GM21515 (cell line): ENCODE data around the gene TSPAN5.

Source experiments
- ATAC-seq: cut with Tn5 transposase; IDR thresholded peaks from one replicate; pipeline ENCODE4 v1.9.1; 2021; ENCODE audit not compliant: unreplicated experiment

Gene TSPAN5

DNA sequence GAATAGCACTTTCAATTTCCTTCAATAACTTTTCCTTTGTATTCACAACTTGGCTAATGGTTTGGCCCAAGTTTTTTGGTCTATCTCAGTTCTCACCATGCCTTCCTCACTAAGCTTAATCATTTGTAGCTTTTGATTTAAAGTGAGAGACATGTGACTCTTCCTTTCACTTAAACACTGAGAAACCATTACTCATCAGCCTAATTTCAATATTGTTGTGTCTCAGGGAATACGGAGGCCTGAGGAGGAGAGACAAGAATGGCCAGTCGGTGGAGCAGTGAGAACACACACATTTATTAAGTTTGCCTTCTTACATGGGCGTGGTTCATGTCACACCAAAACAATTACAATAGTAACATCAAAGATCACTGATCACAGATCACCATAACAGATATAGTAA is 56.7 kb downstream of the TSPAN5 start:
- no peak for ATAC-seq

DNA sequence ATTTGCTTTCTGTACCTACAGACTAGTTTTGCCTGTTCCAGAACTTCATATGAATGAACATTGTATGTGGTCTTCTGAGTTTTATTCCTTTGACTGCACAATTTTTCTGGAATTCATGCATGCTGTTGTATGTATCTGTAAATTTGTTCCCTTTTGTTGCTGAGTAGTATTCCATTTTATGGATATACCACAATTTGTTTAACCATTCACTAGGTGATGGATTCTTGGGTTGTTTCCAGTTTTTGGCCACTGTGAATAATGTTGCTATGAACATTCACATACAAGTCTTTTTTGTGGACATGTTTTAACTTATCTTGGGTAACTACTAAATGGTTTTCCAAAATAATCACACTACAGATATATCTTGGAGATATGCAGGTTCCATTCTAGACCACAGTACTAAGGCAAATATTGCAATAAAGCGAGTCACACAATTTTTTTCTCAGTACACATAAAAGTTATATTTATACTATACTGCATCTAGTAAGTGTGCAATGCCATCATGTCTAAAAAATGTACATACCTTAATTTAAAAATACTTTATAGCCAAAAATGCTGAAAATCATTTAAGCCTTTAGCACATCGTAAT is 58.7 kb downstream of the TSPAN5 start:
- no peak for ATAC-seq

DNA sequence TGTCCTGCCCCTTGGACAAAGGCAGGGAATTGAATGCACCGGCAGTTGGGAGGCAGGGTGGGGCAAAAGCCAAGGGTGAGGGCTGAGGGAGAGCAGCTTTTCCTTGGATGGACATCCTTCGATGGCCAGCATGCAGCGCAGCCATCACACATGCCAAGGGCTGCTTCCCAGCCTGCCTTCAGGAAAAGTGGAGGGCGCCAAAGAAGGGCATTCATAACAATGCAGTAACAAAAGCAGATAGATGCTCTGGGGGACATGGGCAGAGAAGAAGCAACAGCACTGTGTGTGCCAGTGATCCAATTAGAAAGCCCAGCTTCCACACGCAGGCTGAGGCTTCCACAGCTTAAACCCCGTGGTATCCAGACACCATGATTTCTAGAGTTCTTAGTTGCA is 71.5 kb downstream of the TSPAN5 start:
- no peak for ATAC-seq

DNA sequence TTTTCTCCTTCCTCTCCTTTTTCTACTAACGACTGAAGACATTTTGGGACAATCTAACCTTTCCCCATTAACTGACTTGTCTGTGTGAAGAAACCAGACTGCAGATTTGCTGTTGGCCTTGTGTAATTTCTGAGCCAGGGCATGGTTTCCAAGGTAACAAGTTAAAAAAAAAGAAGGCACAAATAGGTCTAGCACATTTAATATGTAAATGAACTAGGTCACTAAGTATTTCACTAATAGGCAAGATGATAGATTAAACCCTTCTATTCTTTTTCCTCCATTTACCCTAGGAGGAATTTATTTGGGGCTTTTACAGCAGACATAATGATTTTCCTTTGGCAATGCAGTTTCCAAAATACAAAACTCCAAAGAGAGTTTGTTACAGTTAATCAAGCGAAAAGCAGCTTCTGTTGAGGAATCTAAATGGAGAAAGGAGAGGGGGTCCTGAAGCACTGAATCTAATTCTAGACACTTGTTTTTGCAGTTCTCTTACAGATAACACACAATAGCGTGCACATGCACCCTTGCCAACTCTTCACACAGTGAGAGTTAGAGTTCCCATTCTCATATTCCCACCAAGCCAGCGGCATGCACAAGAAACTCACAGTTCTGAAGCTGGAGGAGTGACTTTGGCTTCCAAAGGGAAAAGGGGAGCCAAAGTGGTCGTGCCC is 72.0 kb downstream of the TSPAN5 start:
- no peak for ATAC-seq

DNA sequence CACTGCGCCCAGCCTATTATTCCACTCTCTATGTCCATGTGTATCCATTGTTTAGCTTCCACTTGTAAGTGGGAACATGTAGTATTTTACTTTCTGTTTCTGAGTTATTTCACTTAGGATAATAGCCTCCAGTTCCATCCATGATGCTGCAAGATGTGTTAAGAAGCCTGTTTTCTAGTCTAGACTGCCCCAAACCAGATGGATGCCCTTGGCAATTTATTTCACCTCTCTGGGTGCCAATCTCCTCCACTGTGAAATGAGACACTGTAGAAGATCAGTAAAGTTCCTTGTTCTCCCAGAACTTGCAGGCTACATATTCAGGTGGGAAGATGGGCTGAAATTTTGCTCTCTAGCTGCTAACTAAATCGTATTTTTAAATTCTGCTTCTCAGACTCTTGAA is 72.8 kb downstream of the TSPAN5 start:
- ATAC-seq = no peak

DNA sequence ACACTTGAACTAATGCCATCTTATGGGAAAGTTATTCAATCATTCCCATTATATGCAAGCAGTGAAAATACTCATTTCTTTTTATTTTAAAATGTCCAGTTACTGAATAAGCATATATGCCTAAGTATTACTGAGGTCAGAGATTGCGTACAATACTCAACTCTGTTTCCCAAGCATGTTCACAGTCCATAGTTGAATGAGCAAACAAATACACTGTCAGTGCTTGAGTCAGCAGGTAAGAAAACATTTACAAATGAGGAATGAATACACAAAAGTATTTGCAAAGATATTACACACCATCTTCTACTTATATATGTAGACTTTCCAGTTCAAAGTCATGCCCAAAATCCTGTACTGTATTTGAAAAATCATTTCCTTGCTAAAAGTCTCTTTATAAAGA is 74.1 kb downstream of the TSPAN5 start:
- no peak for ATAC-seq

DNA sequence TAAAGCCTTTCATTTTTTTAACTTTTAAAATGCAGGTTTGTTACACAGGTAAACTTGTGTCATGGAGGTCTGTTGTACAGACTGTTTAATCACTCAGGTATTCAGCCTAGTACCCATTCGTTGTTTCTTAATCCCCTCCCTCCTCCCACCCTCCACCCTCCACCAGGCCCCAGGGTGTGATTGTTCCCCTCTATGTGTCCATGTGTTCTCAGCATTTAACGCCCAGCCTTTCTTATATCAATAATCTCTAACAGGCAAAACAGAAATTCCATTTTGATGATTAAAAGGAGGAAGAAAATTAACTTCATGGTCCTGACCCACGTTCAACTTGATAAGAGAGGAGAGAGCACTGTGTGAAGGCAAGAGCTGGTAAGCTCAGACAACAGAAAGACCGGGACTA is 75.1 kb downstream of the TSPAN5 start:
- no peak for ATAC-seq

DNA sequence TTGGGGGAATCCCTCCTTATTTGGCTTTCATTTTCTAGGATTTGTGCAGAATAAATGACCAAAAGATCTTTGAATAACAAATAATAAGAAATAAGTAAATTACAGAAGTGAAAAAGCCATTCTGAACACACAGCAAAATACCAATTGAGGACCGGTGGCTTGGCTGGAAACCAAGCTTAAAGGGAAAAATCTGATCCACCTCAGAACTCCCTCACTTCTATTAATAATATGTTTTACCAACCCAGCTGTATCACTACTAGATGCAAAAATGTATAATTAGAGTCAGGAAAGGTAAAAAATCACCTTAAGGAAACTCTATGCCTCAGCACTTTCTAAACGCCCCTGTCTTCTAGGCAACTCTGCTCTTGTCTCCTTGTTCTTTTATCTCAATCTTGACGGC is 77.3 kb downstream of the TSPAN5 start:
- no peak for ATAC-seq

DNA sequence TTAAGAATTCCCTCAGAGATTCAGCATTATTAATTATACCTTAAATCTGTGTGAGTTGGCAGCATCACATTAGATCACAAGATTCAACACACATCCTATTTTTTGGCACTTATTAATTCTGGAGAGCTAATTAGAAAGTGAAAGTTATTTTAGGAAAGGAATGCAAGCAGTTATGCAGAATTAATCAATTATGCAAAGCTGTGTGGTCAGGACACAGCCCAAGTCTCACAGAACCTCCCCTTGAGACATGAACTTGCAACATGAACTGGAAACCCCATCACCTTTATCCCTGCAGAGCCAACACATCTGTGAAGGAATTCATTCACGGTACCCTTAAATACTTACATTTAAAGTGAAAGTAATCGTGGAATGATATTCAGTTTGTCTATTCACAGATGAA is 80.5 kb downstream of the TSPAN5 start:
- no peak for ATAC-seq

DNA sequence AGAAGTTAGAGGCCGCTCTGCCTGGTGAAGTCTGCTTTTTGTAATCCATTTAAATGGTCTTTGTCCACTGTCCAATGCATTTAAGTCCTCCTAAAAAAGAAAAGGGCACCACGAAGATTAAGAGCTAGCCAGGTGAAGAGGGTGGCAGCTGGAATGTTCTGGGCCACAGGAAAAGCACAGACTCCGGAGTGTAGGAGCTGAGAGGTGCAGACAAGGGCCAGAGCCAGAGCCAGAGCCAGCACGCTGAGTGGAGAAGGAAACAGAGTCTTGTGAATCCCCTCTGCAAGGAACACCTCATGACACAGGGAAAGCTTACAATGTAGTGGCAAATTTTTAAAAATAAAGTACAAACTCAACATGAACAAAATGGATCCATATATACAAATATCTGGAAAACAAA is 83.6 kb downstream of the TSPAN5 start:
- ATAC-seq = no peak

DNA sequence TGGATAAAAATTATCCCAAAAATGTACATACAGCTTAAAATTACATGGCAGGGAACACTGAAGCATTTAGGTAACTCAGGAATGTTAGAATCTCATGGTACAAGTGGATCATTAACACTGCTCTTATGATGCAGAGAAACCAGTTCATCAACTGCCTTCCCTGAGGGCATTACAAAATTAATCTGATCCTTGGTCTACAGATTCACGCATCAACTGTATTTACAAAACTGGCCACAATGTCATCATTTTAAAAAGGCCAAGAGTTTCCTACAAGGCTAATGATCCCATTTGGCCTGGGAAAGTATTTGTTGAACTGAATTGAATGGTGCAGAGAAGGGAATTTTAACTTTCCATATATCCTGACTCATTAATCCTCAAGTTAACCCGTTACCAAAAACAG is 84.6 kb downstream of the TSPAN5 start:
- ATAC-seq = no peak

DNA sequence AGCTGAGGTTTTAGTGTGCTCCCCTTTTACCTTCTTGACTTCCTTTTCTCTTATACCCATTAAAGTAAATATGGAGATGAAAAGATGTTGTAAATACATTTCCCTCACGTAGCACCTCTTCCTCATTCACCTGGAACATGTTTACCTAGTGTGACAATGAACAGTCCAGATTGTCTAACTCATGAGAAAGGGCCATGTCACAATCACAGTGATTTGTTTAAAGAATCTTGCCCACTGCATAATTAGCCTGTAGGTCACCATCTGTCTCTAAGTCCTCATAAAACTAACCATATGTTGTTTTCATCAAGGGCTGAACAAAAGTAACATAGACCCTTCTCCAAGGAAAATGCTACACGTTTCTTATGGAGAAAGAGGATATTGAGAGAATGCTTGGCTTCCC is 85.7 kb downstream of the TSPAN5 start:
- ATAC-seq = no peak

DNA sequence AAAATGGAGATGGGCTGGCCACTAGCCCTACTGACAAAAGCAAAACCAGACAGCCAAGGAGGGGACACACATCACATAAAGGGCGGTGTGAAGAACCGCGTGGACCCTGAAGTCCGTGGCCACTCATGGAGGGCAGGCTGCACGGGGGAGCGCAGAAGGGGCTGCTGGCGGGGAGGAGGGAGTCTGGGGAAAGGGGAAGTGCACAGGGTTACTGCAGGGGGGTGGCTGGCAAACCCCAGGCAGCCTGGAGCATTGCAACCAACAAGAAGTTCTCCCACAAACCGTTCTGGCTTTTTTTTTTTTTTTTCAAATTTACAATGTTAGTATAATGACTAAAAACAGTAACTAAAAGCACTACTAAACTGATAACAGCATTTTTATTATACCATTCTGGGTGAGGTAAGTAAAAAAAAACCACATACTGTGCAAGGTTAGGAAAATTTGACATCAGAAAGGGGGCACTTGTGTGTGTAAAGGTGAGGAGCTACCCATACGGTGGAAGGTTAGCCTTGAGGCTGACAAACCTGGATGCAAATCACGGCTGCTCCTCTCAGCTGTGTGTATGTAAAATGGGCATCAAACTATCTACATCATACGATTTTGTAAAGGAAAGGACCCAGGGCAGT is 87.1 kb downstream of the TSPAN5 start:
- ATAC-seq = no peak

DNA sequence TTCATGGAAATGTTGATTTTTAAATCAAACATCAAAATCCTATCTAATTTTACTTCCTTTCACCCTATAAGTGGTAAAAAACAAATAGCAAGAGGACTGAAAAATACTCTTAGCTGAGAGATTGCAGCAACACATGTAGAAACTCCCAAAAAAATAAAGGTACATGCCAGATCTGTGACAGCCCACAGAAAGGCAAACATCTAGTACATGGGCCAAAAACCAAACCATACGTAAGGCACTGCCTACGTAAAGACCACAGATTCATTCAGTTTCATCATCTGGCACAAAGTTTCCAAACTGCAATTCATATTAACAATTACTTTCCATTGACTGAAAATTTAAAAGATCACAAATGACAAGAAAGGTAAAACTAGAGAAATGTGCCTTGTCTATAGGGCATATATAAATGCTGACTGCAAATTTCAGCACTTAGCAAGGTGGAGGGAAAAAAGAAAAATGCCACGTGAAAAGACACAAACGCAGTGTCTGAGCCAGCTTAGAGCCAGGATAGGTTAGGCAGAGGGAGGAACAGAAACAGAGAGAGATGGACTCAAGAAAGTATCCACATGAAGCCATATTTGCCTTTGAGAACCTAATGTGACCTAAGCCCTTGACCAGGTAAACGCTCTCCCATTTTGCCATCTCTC is 88.1 kb downstream of the TSPAN5 start:
- ATAC-seq = no peak

DNA sequence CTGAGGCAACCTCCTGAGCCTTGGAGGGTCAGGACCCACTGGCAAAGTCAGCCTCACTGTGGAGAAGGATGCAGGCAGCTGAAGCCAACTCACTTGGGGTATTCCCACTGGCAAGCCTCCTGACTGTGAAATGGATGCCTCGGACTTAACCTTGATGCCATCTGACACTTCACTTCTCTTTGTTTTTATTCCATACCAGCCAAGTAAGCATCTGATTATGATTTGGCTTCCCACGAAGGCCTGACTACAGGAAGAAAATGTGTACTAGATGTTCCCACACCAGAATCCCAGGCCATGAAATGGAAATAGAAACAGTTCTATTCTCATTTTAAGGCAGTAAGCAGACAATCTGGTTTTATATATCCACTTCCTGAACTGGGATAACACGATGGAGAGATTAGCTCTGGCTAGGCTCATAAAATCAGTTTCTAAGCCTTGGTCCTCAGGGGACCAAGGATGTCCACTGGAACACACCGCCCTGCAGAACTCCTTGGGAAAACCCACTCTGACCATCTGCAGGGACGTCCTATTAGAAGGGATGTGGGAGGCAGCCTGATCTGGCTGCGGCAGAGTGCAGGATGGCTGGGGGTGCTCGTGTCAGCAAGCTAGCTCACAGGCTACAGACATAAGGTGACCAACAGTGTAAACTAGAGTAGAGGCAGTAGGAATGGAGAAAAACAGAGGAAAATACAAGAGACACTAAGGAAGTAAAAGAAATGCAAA is 89.3 kb downstream of the TSPAN5 start:
- no peak for ATAC-seq

DNA sequence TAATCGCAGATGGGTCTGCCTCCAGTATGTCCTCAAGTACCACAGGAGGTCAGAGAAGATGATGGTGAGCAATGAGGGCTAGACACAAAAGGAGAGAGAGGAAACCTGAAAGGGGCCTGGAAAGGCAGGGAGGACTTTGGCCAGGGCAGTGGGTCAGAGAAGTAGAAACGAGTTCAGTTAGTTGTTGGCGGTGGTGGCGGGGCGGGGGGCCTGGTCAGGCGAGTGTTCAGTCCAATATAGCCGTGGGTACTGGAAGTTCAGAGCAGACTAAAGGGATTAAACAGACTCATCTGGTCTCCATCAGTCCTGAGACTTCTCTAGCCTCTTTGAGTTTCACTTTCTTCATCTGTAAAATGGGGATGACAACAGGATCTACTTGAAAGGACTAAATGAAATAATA is 90.8 kb downstream of the TSPAN5 start:
- no peak for ATAC-seq

DNA sequence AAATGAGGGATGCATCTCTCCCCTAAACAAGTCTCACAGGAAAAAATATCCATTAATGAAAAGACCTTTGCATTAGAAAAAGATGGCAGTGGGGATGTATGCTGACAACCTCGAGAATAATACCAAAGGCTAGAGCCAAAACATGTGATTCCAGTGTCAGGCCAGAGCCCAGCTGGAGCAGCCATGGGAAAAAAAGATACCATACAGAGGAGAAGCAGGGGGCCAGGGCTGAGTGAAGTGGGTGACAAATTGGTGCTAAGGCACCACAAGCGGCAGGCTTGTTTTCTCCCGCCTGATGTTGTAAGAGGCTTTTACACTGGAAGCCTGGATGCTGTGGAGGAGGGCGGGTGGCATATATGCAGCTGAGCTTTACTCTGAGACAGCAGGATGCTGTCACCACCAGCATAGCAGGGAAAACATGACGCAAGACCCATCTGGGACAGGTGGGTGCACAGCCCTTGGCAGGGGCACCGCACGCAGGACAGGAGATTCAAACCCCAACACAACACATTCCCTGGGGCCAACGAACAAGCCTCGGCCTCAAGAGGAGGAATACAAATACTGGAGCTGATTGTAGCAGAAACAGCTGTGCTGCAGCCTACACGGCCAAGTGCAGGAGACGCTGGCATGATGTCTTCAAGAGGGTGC is 91.9 kb downstream of the TSPAN5 start:
- no peak for ATAC-seq

DNA sequence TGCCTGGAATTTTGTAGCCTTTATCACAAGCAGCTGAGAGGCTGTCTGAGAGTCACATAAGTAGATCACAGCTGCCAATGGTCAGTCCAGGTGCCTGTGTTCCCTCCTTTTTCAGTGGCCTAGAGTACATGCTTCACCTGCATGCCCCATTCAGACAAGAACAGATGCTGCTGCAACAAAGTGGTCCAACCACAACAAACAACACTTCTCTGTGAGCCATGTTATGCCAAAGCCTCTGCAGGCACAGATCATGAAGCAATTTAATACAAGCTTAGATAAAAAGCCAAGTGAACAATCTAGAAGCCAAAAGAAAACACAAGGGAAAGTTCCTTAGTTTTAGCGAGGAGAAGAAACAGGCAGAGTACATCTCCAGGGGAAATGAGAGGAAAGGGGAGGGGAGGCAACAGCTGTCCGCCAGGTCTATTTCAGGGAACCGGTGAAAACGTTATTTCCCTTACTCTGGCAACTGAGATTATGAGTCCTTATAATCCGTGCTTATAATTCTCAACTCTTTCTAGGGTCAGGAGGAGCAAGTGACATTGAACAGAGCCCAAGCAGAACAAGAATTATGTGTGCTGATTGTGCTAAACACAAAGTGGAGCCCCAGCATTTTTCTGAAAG is 92.6 kb downstream of the TSPAN5 start:
- ATAC-seq = no peak

DNA sequence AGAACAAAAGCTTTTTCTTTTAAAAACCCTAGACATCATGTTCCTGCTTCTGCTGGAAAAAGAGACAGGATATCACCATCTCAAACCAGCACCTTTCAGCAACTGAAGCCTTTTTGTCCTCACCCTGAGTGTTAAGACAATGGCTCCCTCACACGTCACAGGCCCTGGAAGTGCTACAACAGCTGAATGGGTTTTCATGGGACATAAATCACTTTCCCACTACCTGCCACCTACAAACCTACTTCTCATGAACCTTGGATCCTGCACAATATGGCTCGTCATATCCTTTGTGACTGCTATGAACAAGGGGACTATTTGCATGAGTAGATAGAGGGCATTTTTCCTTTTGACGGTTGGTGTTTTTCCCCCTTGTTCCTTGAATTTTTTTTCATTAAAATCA is 93.6 kb downstream of the TSPAN5 start:
- ATAC-seq = no peak

DNA sequence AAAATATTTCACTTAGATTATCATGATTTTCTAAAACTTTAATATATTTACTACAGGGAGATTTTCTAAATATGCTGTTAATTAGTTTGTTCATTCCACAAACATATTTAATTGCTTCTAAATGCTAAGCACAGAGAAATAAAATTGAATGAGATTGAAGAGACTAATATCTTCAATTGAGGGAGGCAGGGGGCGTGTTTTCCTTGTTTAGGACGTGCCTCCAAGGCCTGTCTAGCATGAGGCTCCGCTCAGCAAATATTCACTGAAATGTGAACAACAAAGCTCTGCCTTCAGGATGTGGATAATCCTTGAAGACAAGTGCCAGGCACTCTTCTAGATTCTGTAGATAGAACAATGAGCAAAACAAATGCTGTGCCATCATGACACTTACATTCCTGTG is 98.1 kb downstream of the TSPAN5 start:
- ATAC-seq = no peak
